ENCODE measurements around the gene CREB3L1.

DNA sequence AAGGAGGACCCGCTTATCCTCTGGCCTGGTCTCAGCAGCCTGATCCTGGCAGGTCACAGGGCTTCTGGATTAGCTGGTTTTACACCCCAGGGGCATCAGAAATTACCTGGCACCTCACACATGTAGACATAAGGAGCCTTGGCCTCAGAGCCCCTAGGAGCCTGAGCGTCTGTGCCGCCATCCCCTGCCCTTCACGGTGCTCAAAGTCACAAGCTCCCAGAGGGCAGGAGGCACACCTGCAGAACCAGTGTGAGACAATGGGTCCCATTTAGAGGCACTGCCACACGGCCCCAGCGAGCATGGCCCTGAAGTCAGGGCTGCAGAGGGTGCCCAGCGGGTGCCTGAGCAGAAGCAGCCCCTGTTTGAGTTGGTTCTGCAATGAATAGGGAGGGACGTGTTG is 73.7 kb downstream of the CREB3L1 start:
- TF ChIP-seq, protein P1, sequence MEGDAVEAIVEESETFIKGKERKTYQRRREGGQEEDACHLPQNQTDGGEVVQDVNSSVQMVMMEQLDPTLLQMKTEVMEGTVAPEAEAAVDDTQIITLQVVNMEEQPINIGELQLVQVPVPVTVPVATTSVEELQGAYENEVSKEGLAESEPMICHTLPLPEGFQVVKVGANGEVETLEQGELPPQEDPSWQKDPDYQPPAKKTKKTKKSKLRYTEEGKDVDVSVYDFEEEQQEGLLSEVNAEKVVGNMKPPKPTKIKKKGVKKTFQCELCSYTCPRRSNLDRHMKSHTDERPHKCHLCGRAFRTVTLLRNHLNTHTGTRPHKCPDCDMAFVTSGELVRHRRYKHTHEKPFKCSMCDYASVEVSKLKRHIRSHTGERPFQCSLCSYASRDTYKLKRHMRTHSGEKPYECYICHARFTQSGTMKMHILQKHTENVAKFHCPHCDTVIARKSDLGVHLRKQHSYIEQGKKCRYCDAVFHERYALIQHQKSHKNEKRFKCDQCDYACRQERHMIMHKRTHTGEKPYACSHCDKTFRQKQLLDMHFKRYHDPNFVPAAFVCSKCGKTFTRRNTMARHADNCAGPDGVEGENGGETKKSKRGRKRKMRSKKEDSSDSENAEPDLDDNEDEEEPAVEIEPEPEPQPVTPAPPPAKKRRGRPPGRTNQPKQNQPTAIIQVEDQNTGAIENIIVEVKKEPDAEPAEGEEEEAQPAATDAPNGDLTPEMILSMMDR (IDR thresholded peaks at IDR 0.05): no peak
- TF ChIP-seq ZFX (IDR thresholded peaks at IDR 0.05; ENCODE audit: borderline replicate concordance): no peak

All from 22Rv1 (cell line).